Measurements from ENCODE around the gene CAPN8. TPM values are rescaled to one million over a fixed set of nuclear protein-coding genes. Genes with fewer than 3 reads are reported as not detected.

Gene CAPN8
- total RNA-seq, 1 experiment from 2014 or later, result 5.7 TPM

GRCh38 chr1:223695941-223696340 is 30.4 kb upstream of the CAPN8 start:
- H3K27me3 Mint-ChIP-seq (ENCODE audit: insufficient read depth, unreplicated experiment), result no peaks in the 10 kb centered on the region
- H3K36me3 Mint-ChIP-seq (ENCODE audit: insufficient read depth, unreplicated experiment), result no peaks in the 10 kb centered on the region
- peaks cover 28% of the 10 kb centered on the region for H3K4me1 Mint-ChIP-seq (ENCODE audit: insufficient read depth, unreplicated experiment)
- BruUV-seq (replicated peaks), result no TSS peak
- DNase-seq (ENCODE audit: unreplicated experiment), result no peak
- ChIA-PET POLR2A (interaction anchor here (0.6 to 1.6 kb wide), 4 partner anchors 10 to 606 kb away, joined by 3 to 7 read pairs (median 4); no protein-coding TSS in a partner anchor), CTCF (interaction anchor here (0.5 to 3.0 kb wide), 68 partner anchors 8 to 1418 kb away, joined by 3 to 34 read pairs (median 4); partner anchors contain the start of genes CAPN2, CAPN8 and TP53BP2)
- no peak for TF ChIP-seq CTCF (IDR thresholded peaks at IDR 0.05; ENCODE audit: unreplicated experiment)
- intact Hi-C loops (cut with micrococcal nuclease), result loop anchor here (5.0 kb wide), 1 partner anchor 476 kb away; no protein-coding TSS in a partner anchor
- no peaks in the 10 kb centered on the region for H3K9me3 Mint-ChIP-seq (ENCODE audit: unreplicated experiment)
- H3K4me3 Mint-ChIP-seq (ENCODE audit: unreplicated experiment), result no peak overlapping the region
- no peak overlapping the region for H3K27ac Mint-ChIP-seq (ENCODE audit: low read depth, unreplicated experiment)

GRCh38 chr1:223695014-223695548 is 29.6 kb upstream of the CAPN8 start:
- no peak overlapping the region for H3K4me3 Mint-ChIP-seq (ENCODE audit: unreplicated experiment)
- H3K9me3 Mint-ChIP-seq (ENCODE audit: unreplicated experiment), result no peaks in the 10 kb centered on the region
- peaks cover 20% of the 10 kb centered on the region for H3K4me1 Mint-ChIP-seq (ENCODE audit: insufficient read depth, unreplicated experiment)
- intact Hi-C loops (cut with micrococcal nuclease), result loop anchor here (5.0 kb wide), 1 partner anchor 477 kb away; no protein-coding TSS in a partner anchor
- ChIA-PET CTCF (interaction anchor here (0.6 to 3.0 kb wide), 37 partner anchors 7 to 944 kb away, joined by 3 to 34 read pairs (median 5); partner anchors contain the start of gene CAPN2), POLR2A (interaction anchor here (0.6 to 0.9 kb wide), 3 partner anchors 9 to 605 kb away, joined by 3 read pairs; no protein-coding TSS in a partner anchor)
- no peak overlapping the region for H3K27ac Mint-ChIP-seq (ENCODE audit: low read depth, unreplicated experiment)
- no peaks in the 10 kb centered on the region for H3K36me3 Mint-ChIP-seq (ENCODE audit: insufficient read depth, unreplicated experiment)
- TF ChIP-seq CTCF (IDR thresholded peaks at IDR 0.05; ENCODE audit: unreplicated experiment), result no peak
- no peaks in the 10 kb centered on the region for H3K27me3 Mint-ChIP-seq (ENCODE audit: insufficient read depth, unreplicated experiment)
- no TSS peak for BruUV-seq (replicated peaks)
- DNase-seq (ENCODE audit: unreplicated experiment), result no peak

- intact Hi-C loops (cut with micrococcal nuclease), result no loop called here
- H3K4me1 Mint-ChIP-seq (ENCODE audit: insufficient read depth, unreplicated experiment), result peaks cover 5% of the 10 kb centered on the region
- no peaks in the 10 kb centered on the region for H3K27me3 Mint-ChIP-seq (ENCODE audit: insufficient read depth, unreplicated experiment)
- POLR2A ChIA-PET, result interaction anchor here (0.6 to 0.9 kb wide), 2 partner anchors 121 to 798 kb away, joined by 3 to 5 read pairs; no protein-coding TSS in a partner anchor
- no peak overlapping the region for H3K4me3 Mint-ChIP-seq (ENCODE audit: unreplicated experiment)
- CTCF ChIA-PET, result interaction anchor here (0.6 to 1.0 kb wide), 5 partner anchors 8 to 360 kb away, joined by 3 to 5 read pairs (median 3); no protein-coding TSS in a partner anchor
- no TSS peak for BruUV-seq (replicated peaks)
- no peaks in the 10 kb centered on the region for H3K9me3 Mint-ChIP-seq (ENCODE audit: unreplicated experiment)
- H3K27ac Mint-ChIP-seq (ENCODE audit: low read depth, unreplicated experiment), result no peak overlapping the region
- TF ChIP-seq CTCF (IDR thresholded peaks at IDR 0.05; ENCODE audit: unreplicated experiment), result no peak
- no peaks in the 10 kb centered on the region for H3K36me3 Mint-ChIP-seq (ENCODE audit: insufficient read depth, unreplicated experiment)
- no peak for DNase-seq (ENCODE audit: unreplicated experiment)
Measured at GRCh38 chr1:223691121-223691520, 25.6 kb upstream of the CAPN8 start.

- TF ChIP-seq CTCF (IDR thresholded peaks at IDR 0.05; ENCODE audit: unreplicated experiment), result no peak
- H3K27ac Mint-ChIP-seq (ENCODE audit: low read depth, unreplicated experiment), result no peak overlapping the region
- no TSS peak for BruUV-seq (replicated peaks)
- peaks cover 6% of the 10 kb centered on the region for H3K4me1 Mint-ChIP-seq (ENCODE audit: insufficient read depth, unreplicated experiment)
- no peaks in the 10 kb centered on the region for H3K27me3 Mint-ChIP-seq (ENCODE audit: insufficient read depth, unreplicated experiment)
- DNase-seq (ENCODE audit: unreplicated experiment), result no peak
- ChIA-PET POLR2A (interaction anchor here (1.3 to 2.7 kb wide), 4 partner anchors 325 to 972 kb away, joined by 4 to 18 read pairs (median 4); partner anchors contain the start of genes AIDA and BROX), CTCF (interaction anchor here (0.6 to 13.2 kb wide), 34 partner anchors 9 to 956 kb away, joined by 3 to 324 read pairs (median 5); partner anchors contain the start of gene TLR5)
- H3K36me3 Mint-ChIP-seq (ENCODE audit: insufficient read depth, unreplicated experiment), result no peaks in the 10 kb centered on the region
- no peak overlapping the region for H3K4me3 Mint-ChIP-seq (ENCODE audit: unreplicated experiment)
- H3K9me3 Mint-ChIP-seq (ENCODE audit: unreplicated experiment), result no peaks in the 10 kb centered on the region
- intact Hi-C loops (cut with micrococcal nuclease), result loop anchor here (1.0 to 5.0 kb wide), 6 partner anchors 153 to 946 kb away; no protein-coding TSS in a partner anchor
Measured at GRCh38 chr1:223684488-223684792, 18.9 kb upstream of the CAPN8 start.
